ENCODE data around the gene POLD4.

Gene POLD4

GRCh38 chr11:67393437-67393836 is 40.1 kb upstream of the POLD4 start:
- FAIRE-seq (no peak), DNase-seq (ENCODE audit: insufficient read length, low spot score) (no peak)
- TF ChIP-seq, protein P1, sequence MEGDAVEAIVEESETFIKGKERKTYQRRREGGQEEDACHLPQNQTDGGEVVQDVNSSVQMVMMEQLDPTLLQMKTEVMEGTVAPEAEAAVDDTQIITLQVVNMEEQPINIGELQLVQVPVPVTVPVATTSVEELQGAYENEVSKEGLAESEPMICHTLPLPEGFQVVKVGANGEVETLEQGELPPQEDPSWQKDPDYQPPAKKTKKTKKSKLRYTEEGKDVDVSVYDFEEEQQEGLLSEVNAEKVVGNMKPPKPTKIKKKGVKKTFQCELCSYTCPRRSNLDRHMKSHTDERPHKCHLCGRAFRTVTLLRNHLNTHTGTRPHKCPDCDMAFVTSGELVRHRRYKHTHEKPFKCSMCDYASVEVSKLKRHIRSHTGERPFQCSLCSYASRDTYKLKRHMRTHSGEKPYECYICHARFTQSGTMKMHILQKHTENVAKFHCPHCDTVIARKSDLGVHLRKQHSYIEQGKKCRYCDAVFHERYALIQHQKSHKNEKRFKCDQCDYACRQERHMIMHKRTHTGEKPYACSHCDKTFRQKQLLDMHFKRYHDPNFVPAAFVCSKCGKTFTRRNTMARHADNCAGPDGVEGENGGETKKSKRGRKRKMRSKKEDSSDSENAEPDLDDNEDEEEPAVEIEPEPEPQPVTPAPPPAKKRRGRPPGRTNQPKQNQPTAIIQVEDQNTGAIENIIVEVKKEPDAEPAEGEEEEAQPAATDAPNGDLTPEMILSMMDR (IDR thresholded peaks at IDR 0.05; ENCODE audit: insufficient read depth, missing control alignments) = no peak

DNA sequence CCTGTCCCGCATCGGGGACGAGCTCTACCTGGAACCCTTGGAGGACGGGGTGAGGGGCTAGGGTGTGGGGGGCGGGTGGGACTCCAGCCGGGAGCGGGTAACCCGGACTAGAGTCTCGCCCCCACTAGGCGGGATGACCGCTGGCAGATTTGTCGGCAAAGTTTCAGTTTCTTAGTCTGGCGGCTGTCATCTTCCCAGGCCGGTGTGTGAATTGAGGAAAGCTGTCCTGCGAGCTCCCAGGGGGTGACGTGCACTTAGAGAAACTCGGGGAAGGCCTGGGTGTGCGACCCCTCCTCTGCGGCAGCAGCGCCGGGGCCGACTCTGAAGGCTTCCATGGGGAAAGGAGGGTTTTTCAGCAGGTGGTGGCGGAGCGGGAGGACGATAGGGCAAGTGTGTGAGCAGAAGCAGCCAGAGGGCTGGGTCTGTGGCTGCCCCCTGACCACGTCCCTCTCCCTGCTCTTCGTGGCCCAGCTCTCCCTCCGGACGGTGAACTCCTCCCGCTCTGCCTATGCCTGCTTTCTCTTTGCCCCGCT is 38.9 kb upstream of the POLD4 start:
- TF ChIP-seq, protein P1 (IDR thresholded peaks at IDR 0.05; ENCODE audit: insufficient read depth, missing control alignments) = no peak
- no peak for FAIRE-seq
- no peak for DNase-seq (ENCODE audit: insufficient read length, low spot score)

GRCh38 chr11:67391304-67392182 is 38.2 kb upstream of the POLD4 start, which contains the start of gene RAD9A:
Gene RAD9A (plus strand): TSS chr11:67391986. CDS start chr11:67392045, 59 bp downstream.
- no peak for FAIRE-seq
- TF ChIP-seq, protein P1 (IDR thresholded peaks at IDR 0.05; ENCODE audit: insufficient read depth, missing control alignments) = no peak
- peak; percentile 100 for DNase-seq (ENCODE audit: insufficient read length, low spot score)

DNA sequence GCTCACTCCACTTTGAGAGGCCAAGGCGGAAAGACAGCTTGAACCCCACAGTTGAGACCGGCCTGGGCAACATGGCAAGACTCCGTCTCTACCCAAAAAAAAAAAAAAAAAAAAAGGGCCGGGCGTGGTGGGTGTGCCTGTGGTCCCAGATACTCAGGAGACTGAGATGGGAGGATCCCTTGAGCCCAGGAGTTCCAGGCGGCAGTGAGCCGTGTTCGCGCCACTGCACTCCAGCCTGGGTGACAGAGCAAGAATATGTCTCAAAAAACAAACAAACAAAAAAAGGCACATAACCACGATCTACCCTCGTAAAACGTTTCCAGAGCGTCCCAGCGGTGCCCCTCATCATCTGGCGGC is 37.6 kb upstream of the POLD4 start:
- FAIRE-seq = no peak

GRCh38 chr11:67389477-67389876 is 36.1 kb upstream of the POLD4 start:
- TF ChIP-seq, protein P1 (IDR thresholded peaks at IDR 0.05; ENCODE audit: insufficient read depth, missing control alignments) = peak; percentile 54
- FAIRE-seq = no peak
- no peak for DNase-seq (ENCODE audit: insufficient read length, low spot score)

More for the DNA sequence above, 37.6 kb upstream of the POLD4 start:
- TF ChIP-seq, protein P1 (IDR thresholded peaks at IDR 0.05; ENCODE audit: insufficient read depth, missing control alignments) = no peak
- no peak for DNase-seq (ENCODE audit: insufficient read length, low spot score)

DNA sequence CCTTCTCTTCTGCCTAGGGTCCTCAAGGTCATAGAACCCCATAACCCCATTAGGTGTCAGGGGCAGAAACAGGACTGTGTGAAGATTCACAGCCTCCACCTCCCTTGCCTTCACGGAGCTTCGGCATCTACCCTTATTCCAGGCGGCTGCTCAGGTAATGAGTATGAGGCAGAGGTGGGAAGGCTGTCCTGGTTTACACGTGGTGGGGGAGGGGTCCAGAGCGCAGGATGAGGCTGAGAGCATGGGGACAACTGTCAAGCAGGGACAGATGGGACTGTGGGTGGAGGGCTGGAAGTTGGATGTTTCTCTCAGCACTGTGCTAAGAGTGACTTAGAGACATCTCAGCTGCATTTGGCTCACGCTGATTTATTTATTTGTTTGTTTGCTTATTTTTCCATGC is 34.2 kb upstream of the POLD4 start:
- FAIRE-seq = no peak
- TF ChIP-seq, protein P1 (IDR thresholded peaks at IDR 0.05; ENCODE audit: insufficient read depth, missing control alignments) = no peak

DNA sequence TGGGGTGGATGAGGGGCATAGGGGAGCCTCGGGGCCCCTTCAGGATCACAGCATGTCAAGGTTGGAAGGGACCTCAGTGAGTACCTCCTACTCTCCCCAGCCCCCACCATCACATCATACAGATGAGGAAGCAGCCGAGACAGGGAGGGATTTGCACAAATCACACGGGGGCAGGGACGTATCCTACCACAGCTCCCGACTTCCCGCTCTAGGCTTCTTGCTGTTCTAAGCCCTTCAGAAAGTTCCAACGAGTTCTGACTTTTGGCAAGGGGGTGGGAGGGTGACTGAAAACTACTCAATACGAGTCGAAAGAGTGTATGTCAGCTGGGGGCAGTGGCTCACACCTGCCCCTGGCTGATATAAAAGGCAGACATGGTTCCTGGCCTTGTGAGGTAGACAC is 33.7 kb upstream of the POLD4 start:
- no peak for DNase-seq (ENCODE audit: insufficient read length, low spot score)
- FAIRE-seq = no peak
- TF ChIP-seq, protein P1 (IDR thresholded peaks at IDR 0.05; ENCODE audit: insufficient read depth, missing control alignments) = no peak

More for the DNA sequence above, 34.2 kb upstream of the POLD4 start:
- no peak for DNase-seq (ENCODE audit: insufficient read length, low spot score)

Measured in D721Med (cell line).